H1 (cell line): Measurements from ENCODE around the gene MAFF. TPM values are rescaled to one million over a fixed set of nuclear protein-coding genes. Genes with fewer than 3 reads are reported as not detected.

Experiments used
- CTCF ChIA-PET: fragments of 300-600 bp; sonication (Branson Sonifier 250); formaldehyde crosslinking; loops from one replicate; lab custom pipeline; 2021; ENCODE audit not compliant: partially characterized antibody; lab: Charles Lee
- POLR2A ChIA-PET: fragments of 300-600 bp; sonication (Branson Sonifier 250); formaldehyde crosslinking; loops from one replicate; lab custom pipeline; 2021; ENCODE audit warnings: inconsistent platforms; ENCODE audit not compliant: partially characterized antibody; lab: Charles Lee
- DNase-seq, 2 experiments: peaks; one replicate each; pipeline versions ENCODE4 v3.0.0 to v3.0.0-alpha.2; 2010 to 2022; ENCODE audit warnings: low spot score in 2 of 2, low read depth in 1 of 2, mixed read lengths in 1 of 2
- FAIRE-seq: peaks from 2 replicates; lab custom pipeline; 2011; peaks lifted over from hg19 to GRCh38; lab: Jason Lieb, UNC
- H2AFZ ChIP-seq: 2 replicates; pipeline ENCODE4 v1.8.1; 2012; ENCODE audit warnings: low read length, inconsistent platforms
- H2AK5ac ChIP-seq: 2 replicates; pipeline ENCODE4 v1.6.1; 2013; ENCODE audit warnings: low read depth, low read length
- H2BK120ac ChIP-seq: replicated peaks from 2 replicates; pipeline ENCODE3; 2013; ENCODE audit warnings: low read depth, low read length, inconsistent platforms
- H2BK12ac ChIP-seq: 2 replicates; pipeline ENCODE4 v1.6.1; 2013; ENCODE audit warnings: low read depth, low read length
- H2BK15ac ChIP-seq: 2 replicates; pipeline ENCODE4 v1.6.1; 2013; ENCODE audit warnings: low read length
- H2BK20ac ChIP-seq: 2 replicates; pipeline ENCODE4 v1.6.1; 2013; ENCODE audit warnings: low read length
- H2BK5ac ChIP-seq: 2 replicates; pipeline ENCODE4 v1.6.1; 2013; ENCODE audit warnings: low read depth, low read length
- H3K14ac ChIP-seq: 2 replicates; pipeline ENCODE4 v1.6.1; 2013; ENCODE audit warnings: inconsistent platforms; ENCODE audit not compliant: insufficient read length
- H3K18ac ChIP-seq: 2 replicates; pipeline ENCODE4 v1.6.1; 2013; ENCODE audit warnings: low read length; ENCODE audit errors: extremely low read depth
- H3K23ac ChIP-seq: 2 replicates; pipeline ENCODE4 v1.6.1; 2013; ENCODE audit warnings: inconsistent platforms; ENCODE audit not compliant: insufficient read length
- H3K23me2 ChIP-seq: 2 replicates; pipeline ENCODE4 v1.6.1; 2013; ENCODE audit warnings: low read depth, low read length
- H3K27ac ChIP-seq: 2 replicates; pipeline ENCODE4 v1.6.1; 2011; ENCODE audit warnings: low read depth, low read length, inconsistent platforms
- H3K27me3 ChIP-seq, 4 experiments: replicated peaks in 1 of 4; 1 replicate in 1 of 4; 2 replicates in 3 of 4; pipeline versions ENCODE4 v1.6.1 to v1.8.1; 2011 to 2013; ENCODE audit warnings: low read length in 3 of 4, mild to moderate bottlenecking in 3 of 4, inconsistent platforms in 2 of 4, mixed read lengths in 2 of 4, moderate library complexity in 1 of 4; ENCODE audit not compliant: control insufficient read depth in 3 of 4, insufficient read depth in 3 of 4; ENCODE audit errors: extremely low read depth in 1 of 4
- H3K36me3 ChIP-seq, 4 experiments: 2 replicates each; pipeline versions ENCODE4 v1.6.1 to v1.8.1; 2011 to 2013; ENCODE audit warnings: mild to moderate bottlenecking in 4 of 4, low read length in 3 of 4, moderate library complexity in 2 of 4, control low read depth in 1 of 4, inconsistent platforms in 1 of 4; ENCODE audit not compliant: insufficient read depth in 4 of 4, control insufficient read depth in 2 of 4
- H3K4ac ChIP-seq: replicated peaks from 2 replicates; pipeline ENCODE3; 2013; ENCODE audit warnings: low read length, low read depth, mixed read lengths, inconsistent platforms; ENCODE audit not compliant: insufficient read length
- H3K4me1 ChIP-seq, 4 experiments: replicated peaks in 1 of 4; 1 replicate in 1 of 4; 2 replicates in 3 of 4; pipeline versions ENCODE4 v1.6.1 to v1.8.1; 2011 to 2013; ENCODE audit warnings: low read length in 3 of 4, inconsistent platforms in 2 of 4, mixed read lengths in 1 of 4; ENCODE audit not compliant: insufficient read depth in 4 of 4, control insufficient read depth in 3 of 4
- H3K4me2 ChIP-seq, 2 experiments: 2 replicates each; pipeline versions ENCODE4 v1.6.1 to v1.8.1; 2011 to 2013; ENCODE audit warnings: low read depth in 2 of 2, low read length in 2 of 2, control low read depth in 1 of 2, inconsistent platforms in 1 of 2, mild to moderate bottlenecking in 1 of 2; ENCODE audit not compliant: insufficient read depth in 1 of 2
- H3K4me3 ChIP-seq, 4 experiments: fragments of 200-600, 300-600 bp in 1 of 4; sonication (generic), shearing (Covaris generic), sonication (Bioruptor Twin) in 1 of 4; 2 replicates each; pipeline versions ENCODE4 v1.5.1 to v1.8.1; 2011 to 2016; ENCODE audit warnings: low read length in 4 of 4, low read depth in 3 of 4, control low read depth in 2 of 4, inconsistent platforms in 2 of 4, mild to moderate bottlenecking in 2 of 4, mixed read lengths in 1 of 4, moderate library complexity in 1 of 4; ENCODE audit not compliant: insufficient read depth in 2 of 4; ENCODE audit errors: extremely low read depth in 1 of 4
- H3K56ac ChIP-seq: replicated peaks from 2 replicates; pipeline ENCODE3; 2013; ENCODE audit warnings: low read depth, mild to moderate bottlenecking, mixed read lengths, low read length, inconsistent platforms; ENCODE audit not compliant: insufficient read length
- H3K79me1 ChIP-seq: 2 replicates; pipeline ENCODE4 v1.6.1; 2013; ENCODE audit warnings: low read depth, low read length, control low read depth
- H3K79me2 ChIP-seq, 2 experiments: 2 replicates each; pipeline versions ENCODE4 v1.6.1 to v1.8.1; 2012 to 2013; ENCODE audit warnings: low read length in 2 of 2, mild to moderate bottlenecking in 2 of 2, inconsistent platforms in 1 of 2; ENCODE audit not compliant: insufficient read depth in 2 of 2, control insufficient read depth in 1 of 2
- H3K9ac ChIP-seq, 4 experiments: replicated peaks in 1 of 4; 1 replicate in 1 of 4; 2 replicates in 3 of 4; pipeline versions ENCODE4 v1.6.1 to v1.8.1; 2011 to 2013; ENCODE audit warnings: low read depth in 3 of 4, low read length in 3 of 4, control low read depth in 2 of 4, mild to moderate bottlenecking in 2 of 4, moderate library complexity in 2 of 4, inconsistent platforms in 1 of 4; ENCODE audit errors: extremely low read depth in 1 of 4
- H3K9me3 ChIP-seq, 2 experiments: 2 replicates each; pipeline versions ENCODE4 v1.6.1 to v1.8.1; 2012 to 2013; ENCODE audit warnings: mild to moderate bottlenecking in 2 of 2, moderate library complexity in 2 of 2, control low read depth in 1 of 2, inconsistent platforms in 1 of 2, low read depth in 1 of 2, low read length in 1 of 2, mixed read lengths in 1 of 2; ENCODE audit not compliant: insufficient read depth in 2 of 2
- H4K20me1 ChIP-seq, 2 experiments: replicated peaks in 1 of 2; 2 replicates each; pipeline versions ENCODE3 to v1.8.1; 2011 to 2013; ENCODE audit warnings: inconsistent platforms in 2 of 2, low read length in 2 of 2, mild to moderate bottlenecking in 1 of 2; ENCODE audit not compliant: insufficient read depth in 2 of 2, control insufficient read depth in 1 of 2
- H4K5ac ChIP-seq: 2 replicates; pipeline ENCODE4 v1.6.1; 2013; ENCODE audit warnings: low read length, low read depth, mixed read lengths, inconsistent platforms; ENCODE audit not compliant: insufficient read length
- H4K8ac ChIP-seq: 2 replicates; pipeline ENCODE4 v1.8.0; 2013; ENCODE audit warnings: mild to moderate bottlenecking, moderate library complexity, low read length, inconsistent platforms; ENCODE audit not compliant: insufficient read depth; ENCODE audit errors: extremely low read depth
- H4K91ac ChIP-seq: replicated peaks from 2 replicates; pipeline ENCODE3; 2013; ENCODE audit warnings: low read length, mixed read lengths, inconsistent platforms; ENCODE audit not compliant: insufficient read length
- CEBPB ChIP-seq: IDR thresholded peaks from 2 replicates; pipeline ENCODE4 v1.6.1; 2012; ENCODE audit warnings: low read depth, low read length
- EP300 ChIP-seq, 2 experiments: IDR thresholded peaks; 1 replicate in 1 of 2; 2 replicates in 1 of 2; pipeline ENCODE4 v1.6.1; 2011 to 2012; ENCODE audit warnings: low read depth in 2 of 2, low read length in 2 of 2, mild to moderate bottlenecking in 2 of 2, borderline replicate concordance in 1 of 2, inconsistent platforms in 1 of 2, moderate library complexity in 1 of 2
- EZH2 ChIP-seq: fragments of 200-600 bp; sonication (generic); IDR thresholded peaks from 2 replicates; pipeline ENCODE4 v1.7.1; 2012; ENCODE audit warnings: low read depth, mild to moderate bottlenecking, moderate library complexity, low read length, inconsistent platforms; ENCODE audit not compliant: severe bottlenecking
- FOSL1 ChIP-seq: IDR thresholded peaks from 2 replicates; pipeline ENCODE4 v1.6.1; 2011; ENCODE audit warnings: mild to moderate bottlenecking, low read depth, low read length, moderate library complexity; ENCODE audit not compliant: insufficient read depth
- GABPA ChIP-seq: IDR thresholded peaks from 2 replicates; pipeline ENCODE4 v1.6.1; 2011; ENCODE audit warnings: mild to moderate bottlenecking, low read length, moderate library complexity, borderline replicate concordance; ENCODE audit not compliant: insufficient read depth
- KDM5A ChIP-seq: fragments of 200-600 bp; IDR thresholded peaks from 2 replicates; pipeline ENCODE4 v1.7.1; 2012; ENCODE audit warnings: mild to moderate bottlenecking, low read length, inconsistent platforms, mixed read lengths
- POLR2AphosphoS5 ChIP-seq: IDR thresholded peaks from 2 replicates; pipeline ENCODE4 v1.6.1; 2011; ENCODE audit warnings: low read depth, low read length
- RAD21 ChIP-seq, 2 experiments: IDR thresholded peaks in 1 of 2; conservative IDR thresholded peaks in 1 of 2; 2 replicates each; pipeline ENCODE4 v1.6.1; 2011; ENCODE audit warnings: low read depth in 2 of 2, low read length in 2 of 2, improper control_type of control experiment in 1 of 2, inconsistent platforms in 1 of 2, mild to moderate bottlenecking in 1 of 2, moderate library complexity in 1 of 2
- RFX5 ChIP-seq: IDR thresholded peaks from 2 replicates; pipeline ENCODE4 v1.6.1; 2011; ENCODE audit warnings: low read depth, low read length, improper control_type of control experiment, borderline replicate concordance
- TEAD4 ChIP-seq: IDR thresholded peaks from 2 replicates; pipeline ENCODE4 v1.6.1; 2012; ENCODE audit warnings: low read depth, low read length, inconsistent platforms, mixed read lengths
- YY1 ChIP-seq: IDR thresholded peaks from 2 replicates; pipeline ENCODE4 v1.6.1; 2011; ENCODE audit warnings: low read depth, mild to moderate bottlenecking, low read length
- ZNF274 ChIP-seq: IDR thresholded peaks from 2 replicates; pipeline ENCODE4 v1.7.0; 2012; ENCODE audit warnings: low read length, borderline replicate concordance; ENCODE audit errors: extremely low read depth
- WGBS, 2 experiments: shearing (Covaris generic) in 1 of 2; methylation state at CpG; one replicate each; pipeline versions ENCODE4 v1.1.6 to v1.1.7; 2013 to 2015; ENCODE audit warnings: low lambda C conversion rate in 2 of 2, mixed read lengths in 2 of 2, inconsistent platforms in 1 of 2, low coverage in 1 of 2, missing lambda C conversion rate in 1 of 2; ENCODE audit not compliant: insufficient replicate concordance in 2 of 2, insufficient coverage in 1 of 2, insufficient read length in 1 of 2; ENCODE audit errors: extremely low coverage in 1 of 2, missing lambda C conversion rate in 1 of 2; 5-methylcytosine and 5-hydroxymethylcytosine counted together
- polyA plus RNA-seq, 7 experiments: library from polyadenylated mRNA; depleted of rRNA in 3 of 7; stranded (reverse) in 5 of 7; unstranded in 2 of 7; fragments of >200 nt in 5 of 7; fragments of 200-250 nt in 2 of 7; gene quantifications; 1 replicate in 5 of 7; 2 replicates in 1 of 7; 4 replicates in 1 of 7; pipeline versions ENCODE4 v1.2.1 to v1.2.3, GENCODE V29; 2011 to 2013; ENCODE audit warnings: missing spikeins in 2 of 7, mixed read lengths in 2 of 7
- total RNA-seq: library from RNA; stranded (reverse); fragmentation: NEBNext Ultra II Directional; extraction: Animal tissue kit (Norgen Biotek cat#: 25700); gene quantifications from 2 replicates; pipeline ENCODE4 v1.2.1, GENCODE V29; 2021
- TF ChIP-seq, protein P1 (sequence below): IDR thresholded peaks from 2 replicates; pipeline ENCODE4 v1.6.1; 2011; ENCODE audit warnings: low read depth, mild to moderate bottlenecking, low read length; ENCODE audit not compliant: insufficient read depth

MAFF gene
- total and polyA plus RNA-seq, 2 of the 8 experiments (the other 6 are each of a cell fraction or from before 2014, with no cell fraction given), result 1.5 to 6.3 TPM

- no peak overlapping the region for H4K91ac ChIP-seq
- FAIRE-seq, result no peak
- TF ChIP-seq POLR2AphosphoS5, result no peak
- no peak for TF ChIP-seq YY1
- TF ChIP-seq, protein P1, sequence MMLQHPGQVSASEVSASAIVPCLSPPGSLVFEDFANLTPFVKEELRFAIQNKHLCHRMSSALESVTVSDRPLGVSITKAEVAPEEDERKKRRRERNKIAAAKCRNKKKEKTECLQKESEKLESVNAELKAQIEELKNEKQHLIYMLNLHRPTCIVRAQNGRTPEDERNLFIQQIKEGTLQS, result no peak
- no peak for TF ChIP-seq RFX5
- no peak for TF ChIP-seq FOSL1
- TF ChIP-seq EP300 (IDR thresholded peaks at IDR 0.05; ENCODE audit: borderline replicate concordance in 1 of 2, low read depth in 2 of 2, low read length in 2 of 2), result no peak
- TF ChIP-seq CEBPB, result no peak
- TF ChIP-seq TEAD4, result no peak
- TF ChIP-seq GABPA, result no peak
- no peak for TF ChIP-seq KDM5A
- no peak for TF ChIP-seq RAD21 (IDR thresholded peaks at IDR 0.05 in 1 of 2, conservative IDR thresholded peaks at IDR 0.05 in 1 of 2; ENCODE audit: low read depth in 2 of 2, low read length in 2 of 2)
- TF ChIP-seq EZH2, result no peak
- TF ChIP-seq ZNF274, result no peak
These were observed 12.2 kb downstream of the MAFF start for GRCh38 chr22:38213990-38214301.

More at GRCh38 chr22:38213990-38214301, 12.2 kb downstream of the MAFF start:
- H3K4me1 ChIP-seq, result peaks cover 8 to 23% (median 15%) of the 10 kb centered on the region in 4 experiments
- WGBS, 2 experiments, result 42% methylated on average over 8 of the region's 8 CpGs; no CpG with 5 or more reads in 1 of the 2 experiments
- POLR2A ChIA-PET, result interaction anchor here (0.8 to 5.8 kb wide), 4 partner anchors 10 to 73 kb away, joined by 3 to 65 read pairs (median 6); partner anchors contain the start of gene MAFF
- H3K9me3 ChIP-seq, result no peaks in the 10 kb centered on the region
- no peak for DNase-seq
- no peak overlapping the region for H2BK120ac ChIP-seq
- CTCF ChIA-PET, result interaction anchor here (1.1 to 3.3 kb wide), 4 partner anchors 8 to 99 kb away, joined by 3 to 12 read pairs (median 8); no protein-coding TSS in a partner anchor
- H4K8ac ChIP-seq, result peak overlapping the region; percentile 69; the same call in 1 of the 2 replicates
- no peak overlapping the region for H2BK12ac ChIP-seq
- no peak overlapping the region for H4K5ac ChIP-seq
- no peaks in the 10 kb centered on the region for H3K36me3 ChIP-seq
- H4K20me1 ChIP-seq, result peaks cover 7 to 20% of the 10 kb centered on the region in 2 experiments
- no peak overlapping the region for H3K4ac ChIP-seq
- peak overlapping the region; percentile 74 to 75 for H3K4me2 ChIP-seq
- H3K27me3 ChIP-seq, result peaks cover 0 to 16% (median 13%) of the 10 kb centered on the region in 4 experiments; a peak in 5 of 7 replicates
- peaks cover 3% of the 10 kb centered on the region; the same call in 1 of the 2 replicates for H3K79me1 ChIP-seq
- peak overlapping the region in 3 of 4 experiments; percentile 29 to 57 (median 40); a peak in 4 of 8 replicates for H3K4me3 ChIP-seq
- H3K23me2 ChIP-seq, result peaks cover 6% of the 10 kb centered on the region; the same call in 1 of the 2 replicates
- no peak overlapping the region for H3K18ac ChIP-seq
- no peak overlapping the region for H2BK20ac ChIP-seq
- H3K9ac ChIP-seq, result no peak overlapping the region
- no peak overlapping the region for H3K14ac ChIP-seq
- no peak overlapping the region for H3K23ac ChIP-seq
- no peaks in the 10 kb centered on the region for H3K79me2 ChIP-seq
- no peak overlapping the region for H2BK15ac ChIP-seq
- no peak overlapping the region for H3K27ac ChIP-seq
- H2AFZ ChIP-seq, result no peak overlapping the region
- H2BK5ac ChIP-seq, result no peak overlapping the region
- no peak overlapping the region for H2AK5ac ChIP-seq
- H3K56ac ChIP-seq, result no peak overlapping the region
